OCI-M2 (cell line): ENCODE data around the gene BHLHE23.

Source experiments
- DNase-seq: peaks from one replicate; lab custom pipeline; 2025; ENCODE audit not compliant: unreplicated experiment; lab: John Stamatoyannopoulos, UW

BHLHE23 gene

DNA sequence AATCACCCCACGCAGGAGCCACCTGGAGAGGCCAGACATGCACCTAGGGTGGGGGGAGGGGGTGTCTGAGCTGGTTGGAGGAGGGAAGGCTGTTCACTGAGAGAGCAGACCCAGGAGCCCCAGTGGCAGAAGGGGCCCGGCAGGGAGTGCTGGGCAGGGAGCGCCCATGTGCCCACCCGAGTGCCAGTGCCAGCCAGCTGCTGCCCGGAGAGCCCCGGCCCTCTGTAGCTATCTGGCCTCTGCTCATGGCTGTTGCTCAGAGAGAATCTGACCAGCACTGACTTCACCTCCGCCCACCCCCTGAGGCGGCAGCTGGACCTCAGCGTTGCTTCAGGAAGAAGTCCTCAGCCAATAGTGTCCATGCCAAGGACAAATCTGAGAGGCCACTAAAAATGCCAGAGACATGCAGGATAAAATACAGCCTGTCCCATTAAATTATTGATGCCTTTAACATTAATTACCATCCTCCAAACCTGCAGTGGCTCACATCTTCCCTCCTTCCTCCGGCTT, 31.5 kb downstream of the BHLHE23 start:
- DNase-seq, result no peak

DNA sequence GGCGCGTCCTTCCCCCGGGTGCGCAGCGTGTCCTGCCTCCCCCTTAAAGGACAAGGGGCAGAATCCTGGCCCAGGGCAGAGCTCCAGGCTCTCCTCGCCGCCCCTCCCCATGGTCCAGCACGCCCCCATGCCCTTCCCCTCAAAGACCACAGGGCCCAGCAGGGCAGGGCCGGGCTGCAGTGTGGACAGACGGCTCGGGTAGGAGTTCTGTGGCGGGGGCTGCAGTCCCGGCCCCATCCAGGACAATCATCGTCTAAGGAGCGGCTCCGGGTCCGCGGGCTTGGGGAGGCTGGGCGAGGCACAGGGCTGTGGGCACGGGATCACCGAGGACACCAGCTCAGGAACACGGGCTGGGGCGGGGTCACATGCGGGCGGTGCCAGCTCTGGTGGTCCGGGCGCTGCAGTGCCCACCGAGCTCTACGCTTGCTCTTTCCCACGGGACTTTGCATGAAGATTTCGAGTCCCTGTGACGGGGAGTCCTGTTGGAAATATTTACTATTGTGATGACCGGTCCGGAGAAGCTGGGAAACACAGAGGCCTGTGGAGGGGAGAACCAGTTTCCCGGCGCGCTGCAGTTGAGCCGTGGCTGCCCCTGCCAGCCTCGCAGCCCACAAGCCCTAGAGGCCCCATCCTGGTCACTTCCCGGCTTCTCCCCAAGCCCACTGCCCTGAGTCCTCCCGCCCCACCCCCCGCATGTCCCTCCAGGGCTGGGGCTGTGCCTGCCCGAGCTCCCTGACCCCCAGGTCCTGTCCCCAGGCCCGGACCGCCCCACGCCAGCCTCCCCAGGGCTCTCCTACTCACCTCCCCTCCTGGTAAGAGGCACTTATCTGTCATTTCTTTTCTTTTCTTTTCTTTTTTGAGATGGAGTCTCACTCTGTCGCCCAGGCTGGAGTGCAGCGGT, 33.7 kb downstream of the BHLHE23 start:
- no peak for DNase-seq

DNA sequence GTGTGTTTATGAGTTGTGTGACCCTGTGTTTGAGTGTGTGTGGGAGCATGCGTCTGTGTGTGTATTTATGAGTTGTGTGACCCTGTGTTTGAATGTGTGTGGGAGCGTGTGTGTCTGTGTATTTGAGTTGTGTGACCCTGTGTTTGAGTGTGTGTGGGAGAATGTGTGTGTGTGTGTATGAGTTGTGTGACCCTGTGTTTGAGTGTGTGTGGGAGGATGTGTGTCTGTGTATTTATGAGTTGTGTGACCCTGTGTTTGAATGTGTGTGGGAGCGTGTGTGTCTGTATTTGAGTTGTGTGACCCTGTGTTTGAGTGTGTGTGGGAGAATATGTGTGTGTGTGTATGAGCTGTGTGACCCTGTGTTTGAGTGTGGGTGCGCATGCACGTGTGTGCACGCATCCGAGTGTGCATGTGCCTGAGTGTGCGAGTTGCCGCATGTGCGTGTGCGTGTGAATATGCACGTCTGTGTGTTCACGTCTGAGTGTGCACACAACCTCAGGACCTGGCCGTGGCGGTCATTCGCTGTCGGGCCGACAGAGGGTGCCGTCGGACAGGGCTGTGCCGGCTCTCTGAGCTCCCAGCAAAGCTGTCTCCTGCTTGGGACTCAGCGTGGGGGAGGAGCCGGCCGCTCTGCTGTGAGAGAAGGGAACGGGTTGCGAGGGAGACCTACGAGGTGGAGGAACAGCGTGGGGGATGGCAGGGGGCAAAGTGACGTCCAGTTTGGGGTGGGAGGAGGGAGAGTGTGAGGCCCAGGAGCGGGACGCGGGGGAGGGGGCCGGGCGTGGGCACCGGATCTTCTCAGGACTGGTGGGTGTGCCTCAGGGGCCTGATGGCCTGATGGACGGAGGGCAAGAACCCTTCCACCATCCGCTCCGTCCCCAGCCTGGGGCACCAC, 34.6 kb downstream of the BHLHE23 start:
- DNase-seq, result peak; percentile 29

DNA sequence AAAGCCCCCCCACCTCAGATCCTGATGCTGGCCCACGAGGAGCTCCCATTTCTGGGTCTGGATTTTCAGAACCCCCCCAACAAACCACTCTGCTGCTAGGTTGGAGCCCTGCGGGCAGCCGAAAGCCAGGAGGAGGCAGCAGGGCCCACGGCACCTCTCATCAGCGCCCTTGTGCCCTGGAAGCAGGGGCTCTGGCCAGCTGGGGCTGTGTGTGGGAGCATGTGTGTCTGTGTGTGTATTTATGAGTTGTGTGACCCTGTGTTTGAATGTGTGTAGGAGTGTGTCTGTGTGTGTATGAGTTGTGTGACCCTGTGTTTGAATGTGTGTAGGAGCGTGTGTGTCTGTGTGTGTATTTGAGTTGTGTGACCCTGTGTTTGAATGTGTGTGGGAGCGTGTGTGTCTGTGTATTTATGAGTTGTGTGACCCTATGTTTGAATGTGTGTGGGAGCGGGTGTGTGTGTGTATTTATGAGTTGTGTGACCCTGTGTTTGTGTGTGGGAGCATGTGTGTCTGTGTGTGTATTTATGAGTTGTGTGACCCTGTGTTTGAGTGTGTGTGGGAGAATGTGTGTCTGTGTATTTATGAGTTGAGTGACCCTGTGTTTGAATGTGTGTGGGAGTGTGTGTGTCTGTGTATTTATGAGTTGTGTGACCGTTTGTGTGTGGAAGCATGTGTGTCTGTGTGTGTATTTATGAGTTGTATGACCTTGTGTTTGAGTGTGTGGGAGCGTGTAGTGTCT, 35.4 kb downstream of the BHLHE23 start:
- DNase-seq, result no peak

DNA sequence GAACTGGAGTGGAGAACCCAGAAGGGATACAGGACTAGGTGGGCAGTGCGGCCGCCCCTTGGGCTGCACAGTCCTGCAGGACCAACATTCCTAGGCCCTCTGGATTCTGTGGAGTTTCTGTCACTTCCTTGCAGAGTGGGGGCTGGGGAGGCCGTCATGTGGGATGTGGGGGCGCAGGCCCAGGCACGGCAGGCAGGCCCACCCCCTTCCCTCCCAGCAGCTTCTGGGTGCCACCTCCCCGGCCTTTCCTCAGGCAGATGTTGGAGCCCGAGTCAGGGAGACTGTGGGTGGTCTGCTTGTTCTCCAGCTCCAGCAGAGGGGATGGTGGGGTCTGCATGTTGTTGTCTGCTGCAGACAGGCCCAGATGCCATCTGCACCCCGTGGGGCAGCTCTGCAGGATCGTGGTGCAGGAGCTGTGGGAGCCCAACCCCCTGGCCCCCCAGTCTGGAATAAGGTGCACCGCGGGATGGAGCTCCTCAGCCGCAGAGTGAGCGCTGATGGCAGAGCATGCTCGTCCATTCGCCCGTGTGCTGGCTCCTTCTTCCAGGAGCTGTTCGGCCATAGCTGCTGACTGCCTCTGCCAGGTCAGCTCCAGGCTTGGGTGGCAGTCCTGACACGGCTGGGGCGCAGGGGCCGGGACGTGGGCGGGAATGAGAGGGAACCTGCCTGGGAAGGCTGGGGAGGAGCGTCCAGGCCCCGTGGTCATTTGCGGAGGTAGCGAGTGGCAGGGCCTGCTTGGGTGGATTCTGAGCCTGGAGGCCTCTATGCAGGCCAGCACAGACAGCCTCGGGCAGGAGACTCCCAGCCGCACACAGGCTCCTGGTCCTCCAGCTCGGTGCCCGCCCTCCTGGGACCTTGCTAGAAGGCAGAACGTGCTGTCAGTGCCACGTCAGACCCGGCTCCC, 36.2 kb downstream of the BHLHE23 start:
- DNase-seq, result no peak

DNA sequence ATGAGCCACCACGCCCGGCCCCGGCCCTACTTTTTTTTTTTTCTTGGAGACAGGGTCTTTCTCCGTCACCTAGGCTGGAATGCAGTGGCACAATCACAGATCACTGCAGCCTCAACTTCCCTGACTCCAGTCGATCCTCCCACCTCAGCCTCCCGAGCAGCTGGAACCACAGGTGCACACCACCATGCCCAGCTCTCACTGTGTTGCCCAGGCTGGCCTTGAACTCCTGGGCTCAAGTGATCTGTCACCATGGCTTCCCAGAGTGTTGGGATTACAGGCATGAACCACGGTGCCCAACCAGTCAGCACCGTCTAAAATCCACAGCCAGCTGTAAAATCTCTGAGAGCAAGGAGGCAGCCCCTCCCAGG, 36.8 kb downstream of the BHLHE23 start:
- no peak for DNase-seq

DNA sequence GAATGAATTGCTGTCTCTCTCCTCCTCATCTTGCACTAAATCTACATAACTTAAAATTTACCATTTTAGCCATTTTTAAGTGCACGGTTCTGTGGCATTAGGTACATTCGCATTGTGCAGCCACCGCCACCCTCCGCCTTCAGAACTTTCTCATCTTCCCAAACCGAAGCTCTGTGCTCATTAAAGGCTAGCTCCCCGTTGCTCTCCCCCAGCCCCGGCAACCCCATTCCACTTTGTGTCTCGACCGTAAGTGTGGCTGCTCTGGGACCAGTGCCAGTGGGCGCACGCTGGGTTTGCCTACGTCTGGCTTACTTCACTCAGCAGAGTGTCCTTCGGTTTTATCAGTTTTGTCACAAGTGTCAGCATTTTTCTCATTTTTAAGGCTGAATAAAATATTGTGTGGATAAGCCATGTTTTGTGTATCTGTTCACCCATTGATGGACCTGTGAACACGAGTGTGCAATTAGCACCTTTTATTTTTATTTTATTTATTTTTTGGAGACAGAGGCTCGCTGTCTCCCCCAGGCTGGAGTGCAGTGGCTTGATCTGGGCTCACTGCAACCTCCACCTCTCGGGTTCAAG, 37.5 kb downstream of the BHLHE23 start:
- no peak for DNase-seq

DNA sequence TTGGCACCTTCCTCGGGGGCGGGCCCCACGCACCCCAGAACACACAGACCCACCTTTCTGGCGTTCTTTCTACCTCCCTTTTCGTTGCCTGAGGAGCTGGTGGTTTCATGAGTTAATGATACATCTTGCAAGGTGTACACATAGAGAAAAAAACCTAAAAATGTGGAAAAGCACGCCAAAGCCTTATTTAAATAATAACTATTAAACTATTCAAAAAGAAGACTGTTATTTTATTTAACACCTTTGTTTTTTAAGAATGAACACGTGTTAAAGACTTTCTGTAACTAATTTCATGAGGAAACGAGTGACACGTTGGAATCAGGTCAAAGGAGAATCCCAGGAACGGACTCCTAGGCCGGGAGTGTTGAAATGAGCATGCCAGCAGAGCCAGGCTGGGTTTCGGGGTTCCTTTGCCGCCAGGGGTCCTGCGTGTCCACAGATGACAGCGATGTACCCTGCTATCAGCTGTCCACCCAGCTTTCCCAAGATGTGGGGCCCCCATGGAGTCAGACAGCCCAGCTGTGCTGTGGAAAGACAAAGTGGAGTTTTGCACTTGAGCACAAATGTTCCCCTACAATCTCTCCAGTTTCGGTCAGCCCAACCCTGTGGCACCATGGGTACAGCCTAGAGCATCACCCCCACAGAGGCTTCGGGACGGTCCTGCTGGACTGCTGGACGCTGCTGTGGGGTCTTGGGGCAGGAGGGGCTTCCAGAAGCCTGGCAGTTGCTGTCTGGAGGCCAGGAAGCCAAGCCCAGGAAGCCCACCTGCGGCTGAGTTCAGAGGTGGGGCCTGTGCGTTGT, 38.2 kb downstream of the BHLHE23 start:
- DNase-seq, result no peak

DNA sequence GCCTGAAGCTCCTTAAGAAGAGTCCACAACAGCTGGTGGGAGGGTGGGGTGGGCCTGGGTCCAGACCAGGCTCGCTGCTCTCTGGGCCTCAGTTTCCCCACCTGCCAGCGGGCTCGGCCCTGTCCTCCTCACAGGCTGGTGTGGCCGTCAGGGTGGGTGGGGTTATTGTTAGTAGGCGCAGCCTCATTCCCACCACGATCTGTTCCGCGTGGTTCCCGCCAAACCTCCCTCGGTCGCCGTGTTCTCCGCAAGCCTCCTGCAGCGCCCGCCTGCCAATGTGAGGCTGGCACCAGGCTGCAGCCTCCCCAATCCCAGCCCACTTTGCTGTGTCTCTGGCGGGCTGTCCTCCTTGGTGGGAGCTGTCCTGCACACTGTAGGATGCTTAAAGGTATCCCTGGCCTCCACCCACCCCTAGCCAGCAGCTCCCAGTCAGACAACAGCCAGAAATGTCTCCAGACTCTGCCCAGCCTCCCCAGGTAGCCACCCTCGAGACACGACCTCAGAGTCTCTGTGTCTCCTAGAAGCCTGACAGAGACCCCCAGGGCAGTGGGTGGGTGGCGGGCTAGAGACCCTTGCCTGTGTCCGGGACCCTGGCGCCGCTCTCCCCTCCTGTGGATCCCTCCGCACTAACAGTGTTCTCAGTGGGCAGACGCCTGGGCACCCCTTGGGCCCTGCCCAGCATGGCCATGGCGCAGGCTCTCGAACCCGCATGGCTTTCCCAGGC, 39.0 kb downstream of the BHLHE23 start:
- no peak for DNase-seq

DNA sequence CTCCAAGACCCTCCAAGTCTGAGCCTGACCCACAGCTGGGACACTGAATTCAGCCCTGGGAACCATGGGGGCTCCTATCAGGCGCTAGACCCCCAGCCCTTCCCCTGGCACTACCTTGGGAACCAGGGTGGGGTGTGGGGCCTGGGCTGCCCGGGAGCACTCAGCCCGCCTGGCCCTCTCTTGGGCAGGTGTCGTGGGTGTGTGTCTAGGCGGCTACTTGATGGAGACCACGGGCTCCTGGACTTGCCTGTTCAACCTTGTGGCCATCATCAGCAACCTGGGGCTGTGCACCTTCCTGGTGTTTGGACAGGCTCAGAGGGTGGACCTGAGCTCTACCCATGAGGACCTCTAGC, 39.6 kb downstream of the BHLHE23 start:
- no peak for DNase-seq

DNA sequence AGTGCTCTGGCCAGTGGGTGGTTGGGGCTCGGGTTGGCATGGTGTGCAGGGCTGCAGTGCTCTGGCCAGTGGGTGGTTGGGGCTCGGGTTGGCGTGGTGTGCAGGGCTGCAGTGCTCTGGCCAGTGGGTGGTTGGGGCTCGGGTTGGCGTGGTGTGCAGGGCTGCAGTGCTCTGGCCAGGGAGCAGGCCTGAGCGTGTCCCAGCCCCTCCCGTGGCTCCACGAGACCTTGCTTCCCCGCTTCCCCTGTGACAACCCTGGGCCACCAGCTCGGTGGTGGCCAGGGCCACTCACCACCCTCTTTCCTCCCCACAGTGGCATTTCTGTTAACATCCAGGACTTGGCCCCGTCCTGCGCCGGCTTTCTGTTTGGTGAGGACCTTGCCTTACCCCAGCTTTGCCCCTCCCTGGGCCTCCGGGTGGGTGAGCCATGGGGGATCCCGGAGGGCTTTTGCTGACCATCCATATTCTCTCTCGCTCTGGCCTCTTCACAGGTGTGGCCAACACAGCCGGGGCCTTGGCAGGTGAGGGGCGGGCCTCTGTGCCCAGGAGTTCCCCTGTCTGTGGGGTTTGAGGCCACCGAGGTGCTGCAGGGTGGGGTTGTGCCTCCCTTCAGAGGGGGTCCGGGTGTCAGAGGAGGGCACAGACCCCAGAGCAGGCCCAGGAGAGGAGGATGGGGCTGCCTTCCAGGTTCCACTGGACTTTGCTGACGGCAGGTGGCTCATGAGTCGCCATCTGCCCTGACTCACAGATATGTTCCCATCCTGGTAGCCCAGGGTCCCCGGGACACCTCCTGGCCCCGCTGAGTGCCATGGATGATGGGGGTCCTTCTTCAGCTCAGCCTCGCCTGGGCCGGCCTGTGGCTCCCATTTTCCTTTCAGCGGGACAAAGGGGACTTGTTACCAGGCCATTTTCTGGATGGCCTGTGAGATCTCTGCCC, 40.3 kb downstream of the BHLHE23 start:
- no peak for DNase-seq

DNA sequence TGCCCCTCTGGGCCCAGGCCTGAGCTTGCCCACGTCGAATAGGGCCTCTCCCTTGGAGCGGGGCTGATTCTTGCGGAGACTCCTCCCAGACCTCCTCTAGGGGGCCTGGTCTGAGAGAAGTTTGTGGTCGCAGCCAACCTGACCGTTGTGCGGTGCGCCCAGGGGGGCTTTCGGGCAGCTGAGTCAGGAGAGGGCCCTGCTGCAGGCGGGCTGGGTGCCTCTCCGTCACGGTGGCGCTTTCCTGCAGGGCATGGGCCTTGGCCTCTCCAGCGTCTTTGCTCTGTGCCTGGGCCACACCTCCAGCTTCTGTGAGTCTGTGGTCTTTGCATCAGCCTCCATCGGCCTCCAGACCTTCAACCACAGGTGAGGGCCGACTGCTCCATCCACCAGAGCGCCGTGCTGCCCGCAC, 41.4 kb downstream of the BHLHE23 start:
- no peak for DNase-seq

DNA sequence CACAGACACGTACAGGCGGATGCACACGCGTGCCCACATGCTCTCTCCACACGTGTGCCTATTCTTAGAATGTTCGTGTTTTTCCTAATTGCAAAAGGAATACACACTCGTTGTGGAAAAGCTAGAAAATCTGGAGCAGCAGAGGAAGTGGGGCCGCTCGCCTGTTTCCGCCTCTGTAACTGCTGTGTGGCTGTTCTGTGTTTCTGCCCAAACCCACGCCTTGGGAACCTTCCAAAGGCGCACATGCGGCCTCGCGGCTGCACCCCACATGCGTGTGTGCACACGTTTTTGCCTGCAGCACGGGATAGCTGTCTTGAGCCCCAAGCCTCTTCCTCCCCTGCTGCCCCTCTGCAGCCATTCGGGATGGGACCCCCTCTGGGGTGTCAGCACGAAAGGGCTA, 42.1 kb downstream of the BHLHE23 start:
- no peak for DNase-seq

DNA sequence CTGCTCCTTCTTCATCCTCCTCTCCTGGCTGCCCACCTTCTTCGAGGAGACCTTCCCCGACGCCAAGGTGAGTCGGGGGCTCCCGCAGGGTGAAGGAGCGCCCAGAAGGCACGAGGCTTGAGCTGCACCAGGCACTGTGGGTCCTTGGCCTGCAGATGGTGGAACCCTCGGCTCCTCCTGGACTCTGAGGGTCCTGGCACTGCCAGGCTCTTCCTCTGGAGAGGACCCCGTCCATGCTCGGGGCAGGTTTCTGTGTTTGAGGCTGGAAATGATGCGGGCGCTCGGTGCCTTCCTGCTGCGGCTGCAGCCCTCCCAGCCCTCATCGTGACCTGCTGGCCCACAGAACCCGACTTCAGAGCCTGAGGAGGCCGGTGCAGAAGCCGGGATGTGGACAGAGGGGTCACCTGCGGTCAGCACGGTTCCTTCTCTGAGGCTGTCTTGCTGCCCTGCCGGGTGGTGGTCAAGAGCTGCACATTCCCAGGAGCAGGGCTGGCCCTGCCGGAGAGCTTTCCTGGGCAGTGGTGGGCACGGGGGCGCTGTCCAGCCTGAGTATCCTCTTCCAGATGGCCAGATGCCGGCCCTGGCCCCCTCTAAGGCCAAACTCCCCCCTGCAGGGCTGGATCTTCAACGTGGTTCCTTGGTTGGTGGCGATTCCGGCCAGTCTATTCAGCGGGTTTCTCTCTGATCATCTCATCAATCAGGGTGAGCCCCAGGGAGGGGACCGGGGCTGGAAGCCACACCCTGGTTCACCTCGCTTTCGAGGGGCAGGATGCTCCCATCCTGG, 43.0 kb downstream of the BHLHE23 start:
- DNase-seq, result no peak

DNA sequence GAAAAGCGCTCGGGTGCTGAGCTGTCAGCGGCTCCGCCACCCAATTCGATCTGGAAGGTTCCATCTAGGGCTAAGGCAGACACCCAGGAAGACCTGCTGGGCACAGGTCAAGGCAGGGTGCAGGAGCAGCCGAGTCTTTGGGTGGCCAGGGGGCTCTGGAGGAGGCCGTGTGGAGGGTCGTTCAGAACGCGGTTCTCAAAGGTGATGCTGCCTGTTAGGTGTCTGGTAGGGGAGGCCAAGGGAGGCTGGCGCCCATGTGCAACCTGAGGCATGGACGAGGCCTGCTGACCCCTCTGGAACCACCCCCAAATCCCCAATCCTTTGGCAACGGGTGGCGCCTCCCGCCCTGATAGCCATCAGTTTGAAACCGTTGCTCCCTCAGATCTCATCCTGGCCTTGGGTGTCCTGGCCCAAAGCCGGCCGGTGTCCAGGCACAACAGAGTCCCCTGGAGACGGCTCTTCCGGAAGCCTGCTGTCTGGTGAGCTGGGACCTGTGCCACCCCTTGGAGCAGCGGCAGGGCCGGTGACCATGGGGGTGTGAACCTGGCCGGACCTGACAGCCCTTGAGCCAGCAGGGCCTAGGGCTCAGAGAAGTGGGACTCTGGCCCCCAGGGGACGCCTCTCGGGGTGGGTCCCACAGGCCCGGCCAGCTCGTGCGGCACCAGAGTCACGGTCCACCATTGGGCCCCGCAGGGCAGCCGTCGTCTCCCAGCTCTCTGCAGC, 43.7 kb downstream of the BHLHE23 start:
- no peak for DNase-seq
